Measurements from ENCODE around the gene NUDT3. TPM values are rescaled to one million over a fixed set of nuclear protein-coding genes. Genes with fewer than 3 reads are reported as not detected.

NUDT3 gene
- total and polyA plus RNA-seq, 2 experiments from 2014 or later: 12.1 to 31.1 TPM

- Histone ChIP-seq H3K4me3 (no peak overlapping the region), H3K79me2 (replicated peaks; ENCODE audit: insufficient read depth) (peaks cover 43% of the 10 kb centered on the region), H3F3A (replicated peaks; ENCODE audit: low read depth) (peaks cover 72% of the 10 kb centered on the region), H3K27me3 (ENCODE audit: insufficient read depth) (no peaks in the 10 kb centered on the region), H3K36me3 (ENCODE audit: insufficient read depth) (peaks cover 44% of the 10 kb centered on the region), H3K4me2 (no peak overlapping the region), H3K27ac (ENCODE audit: low read depth) (peak overlapping the region; percentile 97), H3K9me2 (ENCODE audit: insufficient read depth) (no peaks in the 10 kb centered on the region), H2AFZ (no peak overlapping the region), H3K4me1 (ENCODE audit: insufficient read depth) (peaks cover 55% of the 10 kb centered on the region), H4K20me1 (replicated peaks; ENCODE audit: insufficient read depth) (peaks cover 47% of the 10 kb centered on the region)
- no peaks in the 10 kb centered on the region; the same call in 2 of the 3 replicates for H3K9me3 Mint-ChIP-seq
- peaks cover 72% of the 10 kb centered on the region for H3K36me3 Mint-ChIP-seq (ENCODE audit: low read depth)
- H3K4me3 Mint-ChIP-seq: peak overlapping the region; percentile 48; the same call in 2 of the 3 replicates
- peak; percentile 71 for DNase-seq (ENCODE audit: low spot score)
- H3K27ac Mint-ChIP-seq: peak overlapping the region; percentile 92
- H3K4me1 Mint-ChIP-seq: peaks cover 73% of the 10 kb centered on the region
- TF ChIP-seq JUNB (IDR thresholded peaks at IDR 0.05; ENCODE audit: unreplicated experiment) (no peak), CTCF (conservative IDR thresholded peaks at IDR 0.05; ENCODE audit: low read depth in 2 of 2) (peak; percentile 45 to 49; a peak in 3 of 4 replicates), ZNF462 (CRISPR knock-in tag; IDR thresholded peaks at IDR 0.05) (no peak), POLR2AphosphoS5 (IDR thresholded peaks at IDR 0.05; ENCODE audit: low read depth) (peak; percentile 32)
- ATAC-seq: peak; percentile 2
- H3K27me3 Mint-ChIP-seq (ENCODE audit: insufficient read depth, low read depth, poor library complexity): peaks cover 76% of the 10 kb centered on the region
Measured at GRCh38 chr6:34243901-34244884, 148.3 kb downstream of the NUDT3 start.
